Smooth muscle cell (in vitro differentiated cells): ENCODE results near the gene RPRD1A. TPM values are rescaled to one million over a fixed set of nuclear protein-coding genes. Genes with fewer than 3 reads are reported as not detected.

ENCODE experiments used
- DNase-seq: peaks from one replicate; lab custom pipeline; 2025; ENCODE audit not compliant: unreplicated experiment; lab: John Stamatoyannopoulos, UW
- H2AFZ ChIP-seq: fragments of 200-600 bp; sonication (generic); 2 replicates; pipeline ENCODE4 v1.6.0; 2016; ENCODE audit warnings: antibody characterized with exemption, low read depth, mild to moderate bottlenecking
- H3F3A ChIP-seq: fragments of 200-600 bp; sonication (generic); 2 replicates; pipeline ENCODE4 v1.6.0; 2017; ENCODE audit warnings: antibody characterized with exemption, low read depth
- H3K27ac ChIP-seq: fragments of 200-600 bp; sonication (generic); 2 replicates; pipeline ENCODE4 v1.5.1; 2016; ENCODE audit warnings: low read depth, mild to moderate bottlenecking
- H3K27me3 ChIP-seq: fragments of 200-600 bp; sonication (generic); 2 replicates; pipeline ENCODE4 v1.6.1; 2016; ENCODE audit warnings: low read depth, mild to moderate bottlenecking
- H3K36me3 ChIP-seq: fragments of 200-600 bp; sonication (generic); 2 replicates; pipeline ENCODE4 v1.5.1; 2016; ENCODE audit warnings: low read depth
- H3K4me1 ChIP-seq: fragments of 200-600 bp; sonication (generic); 2 replicates; pipeline ENCODE4 v1.5.1; 2016; ENCODE audit warnings: low read depth
- H3K4me2 ChIP-seq: fragments of 200-600 bp; sonication (generic); 2 replicates; pipeline ENCODE4 v1.6.0; 2016; ENCODE audit warnings: mild to moderate bottlenecking
- H3K4me3 ChIP-seq: fragments of 200-600 bp; sonication (generic); 2 replicates; pipeline ENCODE4 v1.5.1; 2016; ENCODE audit warnings: mild to moderate bottlenecking
- H3K79me2 ChIP-seq: fragments of 200-600 bp; sonication (generic); 2 replicates; pipeline ENCODE4 v1.6.0; 2016; ENCODE audit warnings: low read depth, mild to moderate bottlenecking
- H3K9ac ChIP-seq: fragments of 200-600 bp; sonication (generic); 2 replicates; pipeline ENCODE4 v1.6.0; 2016; ENCODE audit warnings: low read depth
- H3K9me3 ChIP-seq: fragments of 200-600 bp; sonication (generic); replicated peaks from 2 replicates; pipeline ENCODE4 v1.5.1; 2016; ENCODE audit warnings: low read depth
- H4K20me1 ChIP-seq: fragments of 200-600 bp; sonication (generic); 2 replicates; pipeline ENCODE4 v1.6.0; 2016; ENCODE audit warnings: low read depth
- CTCF ChIP-seq: fragments of 200-600 bp; sonication (generic); IDR thresholded peaks from 2 replicates; pipeline ENCODE4 v1.5.1; 2017; ENCODE audit warnings: borderline replicate concordance, mild to moderate bottlenecking, antibody characterized with exemption; ENCODE audit not compliant: insufficient read depth, poor library complexity, severe bottlenecking
- WGBS: methylation state at CpG from one replicate; pipeline ENCODE4 v1.1.7; 2016; ENCODE audit warnings: low lambda C conversion rate; 5-methylcytosine and 5-hydroxymethylcytosine counted together
- polyA plus RNA-seq: library from polyadenylated mRNA; unstranded; fragments of >200 nt; fragmentation: Nextera tagmentation; extraction: Ambion mirVana; gene quantifications from 2 replicates; pipeline ENCODE4 v1.2.1, GENCODE V29; 2016
- total RNA-seq: library from RNA; depleted of rRNA; stranded (reverse); fragments of >200 nt; gene quantifications from 2 replicates; pipeline ENCODE4 v1.2.3, GENCODE V29; 2014

The RPRD1A gene
- total and polyA plus RNA-seq, 2 experiments from 2014 or later: 13.1 to 50.0 TPM

GRCh38 chr18:35949903-35950627 is 117.3 kb downstream of the RPRD1A start:
- Histone ChIP-seq H3K9ac (peak overlapping the region; percentile 7), H3K36me3 (no peaks in the 10 kb centered on the region), H3K4me3 (peak overlapping the region; percentile 65), H3K9me3 (no peaks in the 10 kb centered on the region), H3K27ac (no peak overlapping the region), H2AFZ (peak overlapping the region; percentile 95), H3K79me2 (no peaks in the 10 kb centered on the region), H3F3A (no peaks in the 10 kb centered on the region), H3K4me2 (peak overlapping the region; percentile 96), H4K20me1 (no peaks in the 10 kb centered on the region), H3K27me3 (no peaks in the 10 kb centered on the region), H3K4me1 (no peaks in the 10 kb centered on the region)
- DNase-seq: peak; percentile 43
- peak; percentile 97 for TF ChIP-seq CTCF
- 2% methylated on average over 52 of the region's 54 CpGs for WGBS

GRCh38 chr18:35949090-35949489 is 118.3 kb downstream of the RPRD1A start:
- H3K79me2 ChIP-seq: no peaks in the 10 kb centered on the region
- no peak overlapping the region for H3K27ac ChIP-seq
- no peak for TF ChIP-seq CTCF
- WGBS: 68% methylated on average over 6 of the region's 6 CpGs
- DNase-seq: no peak
- no peaks in the 10 kb centered on the region for H3K9me3 ChIP-seq
- no peak overlapping the region for H3K9ac ChIP-seq
- peak overlapping the region; percentile 95 for H2AFZ ChIP-seq
- no peaks in the 10 kb centered on the region for H3K27me3 ChIP-seq
- H3K4me1 ChIP-seq: no peaks in the 10 kb centered on the region
- no peaks in the 10 kb centered on the region for H3K36me3 ChIP-seq
- no peaks in the 10 kb centered on the region for H4K20me1 ChIP-seq
- peak overlapping the region; percentile 96 for H3K4me2 ChIP-seq
- H3F3A ChIP-seq: no peaks in the 10 kb centered on the region
- H3K4me3 ChIP-seq: no peak overlapping the region

GRCh38 chr18:35948080-35948479 is 119.3 kb downstream of the RPRD1A start:
- H3K9me3 ChIP-seq: no peaks in the 10 kb centered on the region
- DNase-seq: no peak
- no peak overlapping the region for H3K9ac ChIP-seq
- H3K27ac ChIP-seq: no peak overlapping the region
- no peaks in the 10 kb centered on the region for H4K20me1 ChIP-seq
- H3K36me3 ChIP-seq: no peaks in the 10 kb centered on the region
- H3K79me2 ChIP-seq: no peaks in the 10 kb centered on the region
- H3F3A ChIP-seq: no peaks in the 10 kb centered on the region
- H3K4me1 ChIP-seq: no peaks in the 10 kb centered on the region
- H3K27me3 ChIP-seq: no peaks in the 10 kb centered on the region
- no peak overlapping the region for H3K4me2 ChIP-seq
- H3K4me3 ChIP-seq: no peak overlapping the region
- 73% methylated on average over 3 of the region's 3 CpGs for WGBS
- H2AFZ ChIP-seq: no peak overlapping the region
- no peak for TF ChIP-seq CTCF

- 99% methylated on average over 6 of the region's 6 CpGs for WGBS
Observed at GRCh38 chr18:35942661-35943060, 124.7 kb downstream of the RPRD1A start.

More at GRCh38 chr18:35942661-35943060, 124.7 kb downstream of the RPRD1A start:
- TF ChIP-seq CTCF: no peak
- no peak for DNase-seq
- no peak overlapping the region for H2AFZ ChIP-seq
- H3K9ac ChIP-seq: no peak overlapping the region
- no peak overlapping the region for H3K27ac ChIP-seq
- no peaks in the 10 kb centered on the region for H4K20me1 ChIP-seq
- no peak overlapping the region for H3K4me2 ChIP-seq
- H3K36me3 ChIP-seq: no peaks in the 10 kb centered on the region
- H3K4me3 ChIP-seq: no peak overlapping the region
- H3F3A ChIP-seq: no peaks in the 10 kb centered on the region
- H3K79me2 ChIP-seq: no peaks in the 10 kb centered on the region
- no peaks in the 10 kb centered on the region for H3K9me3 ChIP-seq
- no peaks in the 10 kb centered on the region for H3K27me3 ChIP-seq
- H3K4me1 ChIP-seq: no peaks in the 10 kb centered on the region
